T-helper 2 cell treated with Interferon-gamma antibody and Interleukin-4, amounts not matched to agents 5 μg/mL and 100 μg/mL, for 36 hours (primary cell): ENCODE results near the gene ASCC1.
"Not testable (repeated sequence)": the region's sequence is repeated elsewhere in the genome, so short reads cannot be mapped to it uniquely, and the experiment has no call there.

Experiments
- DNase-seq: peaks from one replicate; pipeline ENCODE4 v3.0.0; 2021; ENCODE audit warnings: low spot score
- H3K27ac Mint-ChIP-seq: one replicate; pipeline ENCODE4 v1.8.0; 2021; ENCODE audit warnings: mild to moderate bottlenecking, mixed read lengths
- H3K27me3 Mint-ChIP-seq: one replicate; pipeline ENCODE4 v1.8.0; 2021; ENCODE audit warnings: low read depth, mixed read lengths
- H3K36me3 Mint-ChIP-seq: one replicate; pipeline ENCODE4 v1.8.0; 2021; ENCODE audit warnings: low read depth, mixed read lengths
- H3K4me1 Mint-ChIP-seq: one replicate; pipeline ENCODE4 v1.8.0; 2021; ENCODE audit warnings: low read depth, mixed read lengths
- H3K4me3 Mint-ChIP-seq: one replicate; pipeline ENCODE4 v1.8.0; 2022; ENCODE audit warnings: mild to moderate bottlenecking, moderate library complexity, mixed read lengths
- H3K9me3 Mint-ChIP-seq: one replicate; pipeline ENCODE4 v1.8.0; 2021; ENCODE audit warnings: mixed read lengths

Gene ASCC1

GRCh38 chr10:72219235-72219814, 3.2 kb upstream of the ASCC1 start:
- DNase-seq: no peak
- H3K9me3 Mint-ChIP-seq: no peaks in the 10 kb centered on the region
- peak overlapping the region; percentile 68 for H3K4me3 Mint-ChIP-seq
- no peaks in the 10 kb centered on the region for H3K27me3 Mint-ChIP-seq
- peaks cover 50% of the 10 kb centered on the region for H3K4me1 Mint-ChIP-seq
- peak overlapping the region; percentile 80 for H3K27ac Mint-ChIP-seq
- peaks cover 34% of the 10 kb centered on the region for H3K36me3 Mint-ChIP-seq

GRCh38 chr10:72218726-72219125, 2.6 kb upstream of the ASCC1 start:
- Mint-ChIP-seq H3K4me3 (peak overlapping the region; percentile 68), H3K27ac (peak overlapping the region; percentile 80), H3K27me3 (no peaks in the 10 kb centered on the region), H3K36me3 (peaks cover 29% of the 10 kb centered on the region), H3K4me1 (peaks cover 45% of the 10 kb centered on the region), H3K9me3 (no peaks in the 10 kb centered on the region)
- no peak for DNase-seq

DNA sequence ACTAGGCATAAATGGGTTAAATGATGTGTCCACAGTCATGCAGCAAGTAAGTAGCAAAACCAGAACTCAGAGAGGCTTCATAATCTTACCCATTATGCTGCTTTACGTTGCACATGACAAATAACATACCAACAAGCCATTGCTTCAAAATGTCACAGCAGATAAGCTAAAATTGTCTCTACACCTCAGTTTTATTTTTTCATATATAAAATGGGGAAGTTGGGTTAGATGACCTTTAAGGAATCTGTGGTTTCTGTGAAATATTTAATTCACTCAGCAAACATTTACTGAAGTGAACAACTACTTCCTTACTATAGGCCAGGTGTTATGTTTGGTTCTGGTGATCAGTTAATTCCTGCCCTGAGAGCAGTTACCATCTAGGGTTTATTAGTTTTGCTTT, 2.2 kb upstream of the ASCC1 start:
- Mint-ChIP-seq H3K4me3 (peak overlapping the region; percentile 68), H3K27ac (peak overlapping the region; percentile 80)

DNA sequence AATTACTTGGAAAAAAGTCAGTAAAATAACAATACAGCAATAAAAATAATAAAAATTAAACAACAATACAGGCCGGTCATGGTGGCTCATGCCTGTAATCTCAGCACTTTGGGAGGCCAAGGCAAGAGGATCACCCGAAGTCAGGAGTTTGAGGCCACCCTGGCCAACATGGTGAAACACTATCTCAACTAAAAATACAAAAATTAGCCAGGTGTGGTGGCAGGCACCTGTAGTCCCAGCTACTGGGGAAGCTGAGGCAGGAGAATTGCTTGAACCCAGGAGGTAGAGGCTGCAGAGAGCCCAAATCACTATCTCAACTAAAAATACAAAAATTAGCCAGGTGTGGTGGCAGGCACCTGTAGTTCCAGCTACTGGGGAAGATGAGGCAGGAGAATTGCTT, 4.2 kb downstream of the ASCC1 start:
- H3K36me3 Mint-ChIP-seq: peaks cover 31% of the 10 kb centered on the region
- not testable (repeated sequence) for H3K9me3 Mint-ChIP-seq, H3K4me3 Mint-ChIP-seq, DNase-seq, H3K27ac Mint-ChIP-seq, H3K27me3 Mint-ChIP-seq
- H3K4me1 Mint-ChIP-seq: peaks cover 28% of the 10 kb centered on the region

More for the DNA sequence above, 2.2 kb upstream of the ASCC1 start:
- Mint-ChIP-seq H3K9me3 (no peaks in the 10 kb centered on the region), H3K27me3 (no peaks in the 10 kb centered on the region), H3K4me1 (peaks cover 43% of the 10 kb centered on the region), H3K36me3 (peaks cover 25% of the 10 kb centered on the region)
- DNase-seq: peak; percentile 30

GRCh38 chr10:72211381-72211780, 4.7 kb downstream of the ASCC1 start:
- peaks cover 28% of the 10 kb centered on the region for H3K4me1 Mint-ChIP-seq
- DNase-seq, H3K27ac Mint-ChIP-seq, H3K27me3 Mint-ChIP-seq, H3K4me3 Mint-ChIP-seq, H3K9me3 Mint-ChIP-seq: not testable (repeated sequence)
- peaks cover 30% of the 10 kb centered on the region for H3K36me3 Mint-ChIP-seq

DNA sequence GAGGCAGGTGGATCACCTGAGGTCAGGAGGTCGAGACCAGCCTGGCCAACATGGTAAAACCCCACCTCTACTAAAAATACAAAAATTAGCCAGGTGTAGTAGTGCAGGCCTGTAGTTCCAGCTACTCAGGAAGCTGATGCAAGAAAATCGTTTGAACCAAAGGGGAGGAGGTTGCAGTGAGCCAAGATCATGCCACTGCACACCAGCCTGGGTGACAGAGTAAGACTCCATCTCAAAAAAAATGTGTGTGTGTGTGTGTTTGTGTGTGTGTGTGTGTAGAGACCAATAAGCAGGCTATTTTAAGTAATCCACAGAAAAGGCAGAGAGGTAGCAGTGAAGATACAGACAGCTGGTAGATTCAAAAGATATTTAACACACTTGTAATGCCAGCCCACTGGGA, 7.5 kb downstream of the ASCC1 start:
- Mint-ChIP-seq H3K4me1 (peaks cover 17% of the 10 kb centered on the region), H3K27ac (peak overlapping the region; percentile 88), H3K4me3 (peak overlapping the region; percentile 43), H3K36me3 (peaks cover 28% of the 10 kb centered on the region)
- not testable (repeated sequence) for H3K27me3 Mint-ChIP-seq, DNase-seq, H3K9me3 Mint-ChIP-seq

GRCh38 chr10:72206511-72207229, 9.4 kb downstream of the ASCC1 start:
- Mint-ChIP-seq H3K27me3 (no peaks in the 10 kb centered on the region), H3K4me3 (no peak overlapping the region), H3K36me3 (peaks cover 33% of the 10 kb centered on the region), H3K27ac (peak overlapping the region; percentile 3), H3K4me1 (peaks cover 12% of the 10 kb centered on the region), H3K9me3 (no peaks in the 10 kb centered on the region)
- DNase-seq: no peak

- Mint-ChIP-seq H3K4me3 (no peak overlapping the region), H3K4me1 (peaks cover 9% of the 10 kb centered on the region), H3K9me3 (no peaks in the 10 kb centered on the region), H3K27me3 (no peaks in the 10 kb centered on the region), H3K27ac (no peak overlapping the region), H3K36me3 (peaks cover 25% of the 10 kb centered on the region)
- DNase-seq: no peak
Measured at GRCh38 chr10:72204724-72205123, 11.4 kb downstream of the ASCC1 start.

GRCh38 chr10:72204296-72204695, 11.8 kb downstream of the ASCC1 start:
- no peaks in the 10 kb centered on the region for H3K27me3 Mint-ChIP-seq
- H3K4me3 Mint-ChIP-seq: no peak overlapping the region
- no peak for DNase-seq
- peaks cover 27% of the 10 kb centered on the region for H3K36me3 Mint-ChIP-seq
- no peaks in the 10 kb centered on the region for H3K9me3 Mint-ChIP-seq
- H3K4me1 Mint-ChIP-seq: peaks cover 9% of the 10 kb centered on the region
- no peak overlapping the region for H3K27ac Mint-ChIP-seq

- Mint-ChIP-seq H3K4me3 (no peak overlapping the region), H3K9me3 (no peaks in the 10 kb centered on the region), H3K4me1 (peaks cover 3% of the 10 kb centered on the region), H3K36me3 (peaks cover 21% of the 10 kb centered on the region), H3K27me3 (no peaks in the 10 kb centered on the region), H3K27ac (no peak overlapping the region)
- DNase-seq: no peak
Measured at GRCh38 chr10:72201293-72201692, 14.8 kb downstream of the ASCC1 start.

GRCh38 chr10:72200883-72201282, 15.2 kb downstream of the ASCC1 start:
- Mint-ChIP-seq H3K36me3 (peaks cover 23% of the 10 kb centered on the region), H3K27ac (no peak overlapping the region), H3K9me3 (no peaks in the 10 kb centered on the region), H3K27me3 (no peaks in the 10 kb centered on the region), H3K4me1 (peaks cover 3% of the 10 kb centered on the region), H3K4me3 (no peak overlapping the region)
- DNase-seq: no peak

DNA sequence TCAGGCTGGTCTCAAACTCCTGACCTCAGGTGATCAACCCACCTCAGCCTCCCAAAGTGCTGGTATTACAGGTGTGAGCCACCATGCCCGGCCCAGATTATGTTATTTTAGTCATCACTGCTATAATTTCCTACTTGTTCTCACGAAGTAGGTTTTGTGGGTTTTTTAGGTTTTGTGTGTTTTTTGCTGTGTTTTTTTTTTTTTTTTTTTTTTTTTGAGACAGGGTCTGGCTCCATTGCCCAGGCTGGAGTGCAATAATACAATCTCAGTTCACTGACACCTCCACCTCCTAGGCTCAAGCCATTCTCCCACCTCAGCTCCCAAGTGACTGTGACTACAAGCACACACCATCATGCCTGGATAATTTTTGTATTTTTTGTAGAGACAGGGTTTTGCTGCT, 21.1 kb downstream of the ASCC1 start:
- no peaks in the 10 kb centered on the region for H3K27me3 Mint-ChIP-seq
- peaks cover 3% of the 10 kb centered on the region for H3K4me1 Mint-ChIP-seq
- H3K4me3 Mint-ChIP-seq: no peak overlapping the region
- H3K9me3 Mint-ChIP-seq: no peaks in the 10 kb centered on the region
- peaks cover 25% of the 10 kb centered on the region for H3K36me3 Mint-ChIP-seq
- H3K27ac Mint-ChIP-seq: no peak overlapping the region
- no peak for DNase-seq

DNA sequence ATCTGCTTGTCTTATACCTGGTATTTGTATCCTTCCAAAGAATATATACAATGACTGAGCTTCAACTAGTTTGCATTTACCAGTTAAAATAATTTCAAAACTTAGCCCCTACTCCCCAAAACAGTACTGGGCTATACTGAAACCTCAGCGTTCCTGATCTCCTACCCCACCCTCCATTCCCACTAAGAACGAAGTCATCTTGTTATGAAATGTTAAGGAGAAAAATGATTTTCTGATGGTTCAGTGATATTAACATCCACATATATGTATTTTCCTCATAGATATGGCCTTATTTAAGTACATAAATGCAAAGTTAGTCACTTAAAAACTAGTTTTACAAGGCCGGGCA, 29.1 kb downstream of the ASCC1 start:
- H3K9me3 Mint-ChIP-seq: peaks cover 17% of the 10 kb centered on the region
- DNase-seq: no peak
- H3K4me1 Mint-ChIP-seq: peaks cover 1% of the 10 kb centered on the region
- H3K4me3 Mint-ChIP-seq: no peak overlapping the region
- H3K36me3 Mint-ChIP-seq: peaks cover 33% of the 10 kb centered on the region
- H3K27ac Mint-ChIP-seq: no peak overlapping the region
- no peaks in the 10 kb centered on the region for H3K27me3 Mint-ChIP-seq

DNA sequence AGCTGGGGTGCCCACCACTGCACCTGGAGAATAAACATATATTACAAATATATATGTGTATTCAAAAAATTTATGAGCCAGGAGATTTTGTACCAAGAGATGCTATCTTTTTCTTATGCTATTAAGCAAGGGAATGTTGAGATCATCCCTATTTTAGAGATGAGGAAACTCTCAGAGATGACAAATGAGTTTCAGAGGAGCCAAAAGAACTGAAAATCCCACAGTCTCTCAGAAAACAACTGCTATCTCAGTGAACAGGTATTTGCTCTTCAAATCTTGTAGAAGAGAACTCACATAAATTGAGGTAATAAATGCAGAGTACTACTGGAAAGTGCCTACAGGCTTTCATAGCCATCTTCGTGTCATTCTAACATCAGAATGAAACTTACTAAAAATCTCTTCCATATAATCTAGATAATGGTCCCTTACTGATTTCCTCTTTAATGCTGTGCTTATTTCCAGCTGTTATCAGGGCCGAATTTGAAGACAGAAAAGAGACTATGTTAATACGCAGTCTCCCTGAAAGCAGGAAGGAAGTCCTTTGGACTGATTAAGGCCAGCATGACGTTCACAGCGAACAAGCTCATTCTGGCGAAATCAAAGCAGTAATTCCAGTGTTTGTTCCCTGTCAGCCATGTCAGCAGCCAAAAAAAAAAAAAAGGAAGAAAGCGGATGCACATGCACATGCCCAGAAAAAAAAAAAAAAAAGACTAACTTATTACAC, 29.7 kb downstream of the ASCC1 start:
- no peak for DNase-seq
- H3K27me3 Mint-ChIP-seq: no peaks in the 10 kb centered on the region
- H3K4me1 Mint-ChIP-seq: peaks cover 1% of the 10 kb centered on the region
- H3K9me3 Mint-ChIP-seq: peaks cover 17% of the 10 kb centered on the region
- H3K36me3 Mint-ChIP-seq: peaks cover 33% of the 10 kb centered on the region
- no peak overlapping the region for H3K4me3 Mint-ChIP-seq
- H3K27ac Mint-ChIP-seq: no peak overlapping the region
